ENCODE results near the gene OSBP2.

The OSBP2 gene

GRCh38 chr22:30925667-30926066 lies 231.0 kb downstream of the OSBP2 start:
- H3K4me3 ChIP-seq (ENCODE audit: control insufficient read depth, low read depth, low read length), result no peak overlapping the region
- TF ChIP-seq, protein P1, sequence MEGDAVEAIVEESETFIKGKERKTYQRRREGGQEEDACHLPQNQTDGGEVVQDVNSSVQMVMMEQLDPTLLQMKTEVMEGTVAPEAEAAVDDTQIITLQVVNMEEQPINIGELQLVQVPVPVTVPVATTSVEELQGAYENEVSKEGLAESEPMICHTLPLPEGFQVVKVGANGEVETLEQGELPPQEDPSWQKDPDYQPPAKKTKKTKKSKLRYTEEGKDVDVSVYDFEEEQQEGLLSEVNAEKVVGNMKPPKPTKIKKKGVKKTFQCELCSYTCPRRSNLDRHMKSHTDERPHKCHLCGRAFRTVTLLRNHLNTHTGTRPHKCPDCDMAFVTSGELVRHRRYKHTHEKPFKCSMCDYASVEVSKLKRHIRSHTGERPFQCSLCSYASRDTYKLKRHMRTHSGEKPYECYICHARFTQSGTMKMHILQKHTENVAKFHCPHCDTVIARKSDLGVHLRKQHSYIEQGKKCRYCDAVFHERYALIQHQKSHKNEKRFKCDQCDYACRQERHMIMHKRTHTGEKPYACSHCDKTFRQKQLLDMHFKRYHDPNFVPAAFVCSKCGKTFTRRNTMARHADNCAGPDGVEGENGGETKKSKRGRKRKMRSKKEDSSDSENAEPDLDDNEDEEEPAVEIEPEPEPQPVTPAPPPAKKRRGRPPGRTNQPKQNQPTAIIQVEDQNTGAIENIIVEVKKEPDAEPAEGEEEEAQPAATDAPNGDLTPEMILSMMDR (IDR thresholded peaks at IDR 0.05; ENCODE audit: control insufficient read depth, insufficient read depth, low read depth, low read length, missing control alignments), result no peak
- no peak for DNase-seq (ENCODE audit: low read depth)

DNA sequence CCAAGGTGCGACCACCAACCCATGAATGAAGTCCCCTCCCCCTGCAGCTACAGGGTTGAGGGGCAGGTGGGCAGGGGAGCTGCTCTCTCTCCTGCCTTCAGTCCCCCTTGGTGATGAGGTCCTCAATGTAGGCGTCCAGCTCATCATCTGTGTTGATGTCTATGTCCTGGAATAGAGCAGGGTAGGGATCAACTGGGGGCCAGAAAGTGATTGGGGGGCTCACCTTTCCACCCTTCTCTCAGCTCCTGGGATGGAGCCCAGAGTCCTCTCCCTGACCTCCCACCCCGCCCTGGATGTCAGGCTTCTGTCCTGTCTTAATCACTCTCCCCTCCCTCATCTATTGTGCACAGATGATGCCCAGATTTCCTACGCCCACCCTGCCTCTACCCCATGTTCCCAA lies 232.0 kb downstream of the OSBP2 start:
- no peak for DNase-seq (ENCODE audit: low read depth)
- TF ChIP-seq, protein P1 (IDR thresholded peaks at IDR 0.05; ENCODE audit: control insufficient read depth, insufficient read depth, low read depth, low read length, missing control alignments), result no peak
- H3K4me3 ChIP-seq (ENCODE audit: control insufficient read depth, low read depth, low read length), result no peak overlapping the region

DNA sequence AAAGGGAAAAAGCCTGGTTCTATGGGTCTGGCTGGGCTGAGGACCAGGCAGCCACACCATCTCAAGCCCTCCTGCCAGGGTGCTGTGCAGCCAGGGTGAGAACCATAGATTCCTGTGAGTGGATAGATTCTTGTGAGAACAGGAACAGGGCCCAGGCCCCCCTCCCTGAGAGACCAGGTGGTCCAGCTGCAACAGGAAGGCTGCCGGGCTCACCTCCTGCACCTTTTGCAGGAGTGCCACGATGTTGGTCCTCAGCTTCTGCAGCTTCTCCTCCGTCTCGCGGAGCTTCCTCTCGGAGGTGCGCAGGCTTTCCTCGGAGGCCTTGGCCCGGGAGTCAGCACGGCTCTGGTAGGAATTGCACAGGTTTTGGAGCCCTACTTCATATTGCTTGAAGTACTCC lies 233.1 kb downstream of the OSBP2 start:
- TF ChIP-seq, protein P1 (IDR thresholded peaks at IDR 0.05; ENCODE audit: control insufficient read depth, insufficient read depth, low read depth, low read length, missing control alignments), result no peak
- no peak for DNase-seq (ENCODE audit: low read depth)
- no peak overlapping the region for H3K4me3 ChIP-seq (ENCODE audit: control insufficient read depth, low read depth, low read length)

DNA sequence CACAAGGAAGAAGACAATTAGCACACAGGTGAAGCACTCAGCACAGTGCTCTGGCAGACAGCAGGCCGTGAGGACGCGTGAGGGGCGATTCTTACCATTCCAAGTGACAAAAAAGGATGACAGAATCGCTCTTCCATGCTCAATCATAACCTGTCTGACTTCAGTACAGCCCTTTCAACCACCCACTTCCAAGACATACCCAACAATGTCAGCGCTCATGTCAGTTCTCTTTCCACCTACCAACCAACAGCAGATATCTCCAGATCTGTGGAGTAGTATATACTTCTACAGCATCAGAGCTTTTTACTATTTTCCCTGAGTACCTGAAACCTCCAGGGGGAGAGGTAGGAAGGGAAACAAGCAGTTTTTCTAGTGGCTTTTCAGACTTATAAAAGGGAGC lies 233.7 kb downstream of the OSBP2 start:
- no peak for DNase-seq (ENCODE audit: low read depth)
- TF ChIP-seq, protein P1 (IDR thresholded peaks at IDR 0.05; ENCODE audit: control insufficient read depth, insufficient read depth, low read depth, low read length, missing control alignments), result no peak
- H3K4me3 ChIP-seq (ENCODE audit: control insufficient read depth, low read depth, low read length), result no peak overlapping the region

- TF ChIP-seq, protein P1 (IDR thresholded peaks at IDR 0.05; ENCODE audit: control insufficient read depth, insufficient read depth, low read depth, low read length, missing control alignments), result no peak
- DNase-seq (ENCODE audit: low read depth), result no peak
- H3K4me3 ChIP-seq (ENCODE audit: control insufficient read depth, low read depth, low read length), result no peak overlapping the region
Measured at GRCh38 chr22:30930228-30930627, 235.6 kb downstream of the OSBP2 start.

DNA sequence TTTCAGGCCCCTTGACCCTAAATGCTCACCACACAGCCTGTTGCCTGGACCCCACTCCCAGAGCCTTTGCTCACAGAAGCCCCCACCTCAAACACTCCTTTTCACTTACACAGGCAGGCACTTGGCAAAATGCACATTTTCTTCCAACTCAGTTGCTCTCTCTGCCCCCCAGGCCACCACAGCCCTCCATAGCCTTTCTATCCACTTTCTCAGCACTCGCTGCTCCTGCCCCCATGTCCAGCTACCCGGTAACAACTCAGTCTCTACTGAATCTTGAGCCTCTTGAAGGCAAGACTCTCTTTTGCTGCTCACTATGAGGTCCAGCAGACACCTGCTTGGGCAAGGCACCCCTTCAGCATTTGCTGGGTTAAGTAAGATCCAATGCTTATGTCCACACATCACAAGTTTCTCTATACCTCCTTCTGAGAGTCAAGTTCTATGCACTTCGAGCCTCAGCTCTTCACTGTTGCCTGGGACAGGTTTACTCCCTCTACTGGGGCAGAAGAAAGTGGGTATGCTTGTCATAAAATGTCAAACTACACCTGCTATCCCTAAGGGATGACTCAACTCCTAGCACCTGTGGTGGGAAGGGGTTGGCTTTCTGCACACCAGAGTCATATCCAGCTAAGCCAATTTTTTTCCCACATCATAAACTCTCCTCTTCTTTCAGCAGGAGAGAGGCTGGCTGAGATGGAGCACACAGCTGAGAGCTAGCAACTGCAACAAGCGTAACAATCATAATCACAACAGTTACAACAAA lies 237.0 kb downstream of the OSBP2 start:
- TF ChIP-seq, protein P1 (IDR thresholded peaks at IDR 0.05; ENCODE audit: control insufficient read depth, insufficient read depth, low read depth, low read length, missing control alignments), result no peak

More for the DNA sequence above, 237.0 kb downstream of the OSBP2 start:
- H3K4me3 ChIP-seq (ENCODE audit: control insufficient read depth, low read depth, low read length), result no peak overlapping the region
- no peak for DNase-seq (ENCODE audit: low read depth)
